Skin of body (tissue), 3 donors: Measurements from ENCODE around the gene GDPD2. TPM values are rescaled to one million over a fixed set of nuclear protein-coding genes. Genes with fewer than 3 reads are reported as not detected.

Experiments used
- DNase-seq: peaks from one replicate; lab custom pipeline; 2025; lab: John Stamatoyannopoulos, UW
- small RNA-seq: library from RNA; depleted of rRNA; stranded (forward); fragments of <200 nt; gene quantifications from one replicate; pipeline ENCODE3, GENCODE V24; 2014; ENCODE audit warnings: low replicate concordance
- total RNA-seq: library from RNA; depleted of rRNA; stranded (reverse); fragments of >200 nt; gene quantifications from one replicate; pipeline ENCODE4 v1.2.3, GENCODE V29; 2014

GDPD2 gene
- total RNA-seq, 1 donor from 2014 or later = 0.30 TPM

DNA sequence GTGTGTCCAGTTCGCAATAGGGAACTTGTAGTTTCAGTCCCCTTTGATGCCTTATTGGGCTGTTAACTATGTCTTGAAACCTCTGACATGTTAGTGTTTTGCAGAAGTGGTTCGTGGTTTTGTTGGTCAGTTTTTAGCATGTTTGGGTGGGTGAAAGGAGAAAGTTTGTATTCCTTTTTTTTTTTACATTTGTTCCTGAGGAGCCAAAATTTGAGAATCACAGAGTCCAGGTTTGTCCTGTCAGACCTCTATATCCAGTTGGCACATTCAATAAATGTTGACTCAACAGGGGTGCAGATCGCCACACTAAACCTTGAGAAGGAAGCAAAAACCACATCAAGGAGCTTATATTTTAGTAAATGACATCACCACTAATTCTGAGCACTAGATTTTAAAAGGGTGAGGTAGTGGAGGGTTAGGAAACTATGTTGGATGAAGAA is 47.8 kb downstream of the GDPD2 start:
- DNase-seq = no peak

DNA sequence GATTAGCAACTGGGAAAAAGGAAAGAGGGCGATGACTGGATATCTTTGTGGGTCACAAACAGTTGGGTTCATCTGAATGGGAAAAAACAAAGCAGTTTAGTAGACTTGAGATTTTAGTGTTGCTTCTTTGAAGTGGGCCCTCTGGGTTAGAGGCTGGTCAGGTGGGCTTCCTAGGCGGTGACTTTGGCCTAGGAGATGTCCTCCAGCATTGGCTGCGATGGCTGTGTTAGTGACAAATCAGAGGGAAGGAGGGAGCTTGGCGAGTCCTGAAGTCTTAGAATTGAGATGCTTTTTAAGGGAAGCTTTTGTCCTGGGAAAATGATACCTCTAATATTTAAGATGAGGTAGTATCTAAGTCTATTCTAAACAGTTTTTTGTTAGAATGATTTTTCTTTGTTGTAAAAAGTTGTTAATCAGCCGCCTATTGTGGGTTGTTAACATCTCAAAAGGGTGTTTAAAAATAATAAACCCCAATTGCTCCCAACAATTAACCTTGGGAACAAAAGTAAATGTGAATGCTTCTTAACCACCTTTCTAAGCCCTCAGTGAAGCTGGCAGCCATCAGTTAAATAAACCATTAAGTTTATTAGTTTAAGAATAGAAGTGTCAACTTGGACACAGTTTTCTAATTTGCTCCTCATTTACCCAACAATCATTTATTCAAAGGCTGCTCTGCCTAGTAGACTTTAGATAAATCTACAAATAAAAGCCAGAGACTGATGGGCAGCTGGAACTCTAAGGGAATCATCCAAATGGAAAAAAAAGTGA is 53.2 kb downstream of the GDPD2 start:
- DNase-seq = no peak

DNA sequence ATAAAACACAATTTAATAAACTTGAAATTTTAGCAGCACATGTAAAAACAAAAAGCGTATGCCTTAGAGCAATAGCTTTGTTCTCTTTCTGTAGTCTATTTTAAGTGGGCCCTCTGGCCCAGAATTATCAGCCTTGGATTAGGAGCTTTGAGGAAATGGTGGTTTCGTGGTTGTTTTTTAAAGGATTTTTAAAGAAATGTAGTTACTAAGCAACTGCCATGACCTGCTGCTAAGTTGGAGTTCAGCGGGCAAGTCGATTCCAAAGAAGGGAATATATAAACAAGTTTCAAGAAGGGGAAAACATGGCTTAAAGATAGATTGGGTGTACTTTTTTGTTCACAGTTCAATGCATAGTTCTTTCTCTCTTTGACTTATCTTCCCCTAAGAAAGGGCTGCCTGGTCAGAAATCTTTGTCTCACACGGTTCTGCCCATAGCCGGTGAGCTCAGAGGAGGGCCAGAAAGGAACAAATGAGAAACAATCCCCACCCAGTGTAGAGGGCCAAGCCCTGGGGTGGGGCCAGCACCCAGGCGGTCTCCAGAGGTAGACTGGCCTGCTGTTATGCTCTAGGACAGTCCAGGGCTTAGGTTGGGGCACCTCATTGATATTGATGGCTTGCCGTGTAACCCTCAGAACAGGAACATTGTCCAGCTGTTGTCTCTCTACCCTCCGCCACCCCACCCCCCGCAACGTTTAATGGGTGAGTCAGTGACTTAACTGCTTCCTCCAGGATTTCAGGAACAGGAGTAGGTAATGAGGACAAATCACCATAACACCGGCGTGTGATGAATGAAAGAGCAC is 54.0 kb downstream of the GDPD2 start:
- no peak for DNase-seq

DNA sequence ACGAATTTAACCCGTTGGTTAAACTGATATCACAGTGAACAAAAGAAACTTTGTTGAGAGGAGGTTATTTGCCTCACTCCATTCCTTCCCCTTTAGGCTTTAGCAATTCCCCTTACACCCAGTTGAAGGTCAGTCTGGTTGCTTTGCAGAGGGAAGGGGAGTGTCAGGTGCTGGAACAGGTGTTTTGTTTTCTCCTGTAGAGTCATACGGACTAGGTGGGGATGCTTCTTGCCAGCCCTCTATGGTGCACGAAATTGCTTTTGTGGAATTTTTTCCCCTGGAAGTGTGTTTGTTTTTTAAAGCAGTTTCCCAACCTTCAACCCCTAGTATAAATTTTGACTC is 54.6 kb downstream of the GDPD2 start:
- DNase-seq = no peak

DNA sequence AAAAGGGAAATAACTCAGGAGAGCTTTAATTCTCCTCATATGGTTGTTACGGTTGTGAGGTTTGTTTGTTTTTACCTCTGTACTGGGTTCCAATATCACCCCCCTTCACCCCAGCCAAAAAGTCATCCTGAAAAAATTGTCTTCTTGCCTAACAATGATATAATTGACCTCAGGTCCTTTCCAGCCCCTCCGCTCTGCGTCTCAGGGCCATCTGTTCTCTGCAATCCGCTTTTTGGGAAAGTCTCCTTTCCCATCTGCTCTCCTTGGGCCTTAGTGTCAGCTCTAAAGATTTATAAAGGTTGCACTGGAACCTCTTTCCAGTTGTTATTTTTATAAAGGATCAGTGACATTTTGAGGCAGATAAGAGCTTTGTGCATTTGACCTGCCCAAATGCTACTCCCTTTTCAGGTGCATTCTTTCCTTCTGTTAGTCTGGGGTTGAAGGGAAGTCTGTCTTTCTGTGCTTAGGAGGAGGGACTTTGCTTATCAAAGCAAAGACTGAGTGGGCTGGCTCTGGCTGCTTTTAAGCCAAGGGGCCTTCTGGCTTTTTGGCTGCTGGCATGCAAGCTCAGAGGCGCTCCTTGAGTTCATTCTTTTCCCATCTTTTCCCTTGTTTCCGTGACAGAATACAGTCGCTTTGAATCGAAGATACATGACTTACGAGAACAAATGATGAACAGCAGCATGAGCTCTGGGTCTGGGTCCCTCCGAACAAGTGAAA is 55.6 kb downstream of the GDPD2 start:
- DNase-seq = no peak

DNA sequence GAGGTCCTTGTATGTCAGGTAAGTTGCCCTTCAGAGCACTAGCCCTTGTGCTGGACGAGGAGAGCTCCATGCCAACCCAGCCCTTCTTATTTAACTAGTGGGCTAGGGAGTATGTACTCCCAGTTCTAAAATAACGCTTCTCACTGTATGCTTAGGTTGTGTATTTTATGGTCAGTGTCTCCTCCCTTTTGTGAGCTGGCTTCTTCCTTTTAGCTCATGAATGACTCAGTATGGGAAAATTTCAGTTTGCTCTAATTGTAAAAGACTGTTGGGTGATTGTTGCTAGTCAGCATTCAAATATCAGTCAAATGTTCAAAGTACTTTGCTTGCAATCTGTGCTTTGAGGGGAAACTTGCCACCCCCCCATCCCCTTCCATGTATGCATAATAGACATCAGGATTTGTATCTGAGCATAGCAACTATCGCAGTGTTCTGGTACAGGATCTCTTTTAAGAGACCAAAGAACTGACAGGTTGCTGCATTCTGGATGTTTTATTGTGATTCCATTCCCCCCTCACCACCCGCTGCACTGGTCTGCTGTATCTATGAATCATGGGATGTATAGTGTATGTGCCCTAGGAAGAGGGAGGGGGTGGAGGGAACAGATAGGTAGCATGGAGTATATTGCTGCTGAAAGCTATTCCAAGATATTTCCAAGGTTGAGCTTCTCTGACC is 56.3 kb downstream of the GDPD2 start:
- no peak for DNase-seq

DNA sequence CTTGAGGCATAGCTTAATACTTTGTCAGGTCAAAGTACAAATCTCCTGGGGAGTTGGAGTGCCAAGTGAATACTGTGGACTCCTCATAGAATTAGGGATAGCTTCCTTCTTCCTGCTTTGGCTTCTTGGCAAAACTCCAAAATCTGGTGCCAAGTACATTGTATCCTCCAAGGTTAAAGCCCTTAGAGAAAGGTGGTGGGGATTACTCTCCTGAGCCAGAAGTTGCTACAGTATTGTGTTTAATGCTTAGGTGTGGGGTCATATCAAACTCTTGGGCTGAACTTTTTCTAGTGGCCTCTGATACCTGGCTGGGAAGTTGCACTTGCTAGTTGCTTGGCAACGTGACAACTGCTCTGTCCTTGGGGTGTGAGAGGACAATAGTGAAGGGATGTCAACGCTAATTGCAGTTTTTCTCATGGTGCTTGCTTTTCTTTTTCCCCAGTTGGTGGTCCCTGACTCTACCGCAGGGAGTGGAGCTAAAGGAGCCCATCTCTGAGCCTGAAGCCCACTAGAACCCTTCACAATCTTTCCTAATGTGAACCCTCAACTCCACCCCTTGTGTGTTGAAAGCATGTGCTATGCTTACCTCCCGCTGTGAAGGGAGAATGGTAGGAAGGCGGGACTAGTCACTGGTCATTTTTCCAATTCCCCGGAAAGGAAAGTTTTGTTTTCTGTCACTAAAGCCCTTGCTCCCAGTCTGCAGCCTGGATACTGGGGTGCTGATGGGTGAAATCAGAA is 57.0 kb downstream of the GDPD2 start:
- DNase-seq = no peak

DNA sequence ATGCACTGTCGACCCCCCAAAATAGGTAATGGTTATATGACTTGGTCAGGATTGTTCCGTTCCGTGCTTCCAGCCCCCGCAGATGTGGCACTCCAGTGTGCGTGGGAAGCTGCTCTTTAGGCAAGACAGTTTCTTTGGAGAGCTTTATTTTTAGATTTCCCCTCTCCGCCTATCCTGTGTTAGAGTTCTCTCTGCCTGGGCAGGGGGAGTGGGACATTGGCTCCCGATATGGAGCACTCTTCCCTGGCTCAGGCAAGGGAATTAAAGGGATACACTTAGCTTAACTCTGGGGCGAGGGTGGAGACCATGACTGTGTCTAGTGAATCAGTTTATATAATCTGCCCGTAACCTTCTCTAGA is 57.5 kb downstream of the GDPD2 start:
- no peak for DNase-seq

DNA sequence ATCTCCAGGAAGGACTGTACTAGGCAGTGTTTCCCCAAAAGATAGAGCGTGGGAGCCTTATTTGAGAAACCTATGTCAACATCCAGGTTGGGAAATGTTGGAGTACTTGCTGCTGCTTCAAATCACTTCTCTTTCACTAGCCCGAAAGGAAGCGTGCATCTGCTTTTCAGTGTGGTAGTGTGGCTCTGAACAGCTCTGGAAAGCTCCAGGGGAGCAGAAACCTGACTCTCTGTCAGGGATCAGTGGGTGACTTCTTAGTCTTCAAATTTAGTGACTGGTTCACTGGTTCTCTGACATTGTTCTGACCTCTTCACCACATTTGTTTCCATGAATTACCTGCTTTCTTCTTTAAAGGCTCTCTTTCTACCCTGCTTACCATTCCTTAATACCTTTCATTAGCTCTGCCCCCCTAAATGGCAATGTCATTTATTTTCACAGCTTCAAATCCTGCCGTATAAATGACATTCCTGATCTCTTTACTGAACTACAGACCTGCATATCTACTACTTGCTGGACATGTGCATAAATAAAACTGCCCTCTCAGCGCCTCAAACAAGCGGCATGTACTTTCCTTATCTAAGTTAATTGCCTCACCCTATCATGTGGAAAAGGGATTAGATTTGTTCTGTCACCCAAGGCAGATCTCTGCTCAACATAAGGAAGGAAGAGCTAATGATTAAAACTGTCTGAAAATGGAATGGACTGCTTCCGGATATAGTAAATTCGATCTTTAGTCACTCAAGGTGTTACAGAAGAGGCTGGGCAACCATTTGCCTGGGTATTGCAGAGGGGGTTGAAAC is 58.6 kb downstream of the GDPD2 start:
- no peak for DNase-seq

DNA sequence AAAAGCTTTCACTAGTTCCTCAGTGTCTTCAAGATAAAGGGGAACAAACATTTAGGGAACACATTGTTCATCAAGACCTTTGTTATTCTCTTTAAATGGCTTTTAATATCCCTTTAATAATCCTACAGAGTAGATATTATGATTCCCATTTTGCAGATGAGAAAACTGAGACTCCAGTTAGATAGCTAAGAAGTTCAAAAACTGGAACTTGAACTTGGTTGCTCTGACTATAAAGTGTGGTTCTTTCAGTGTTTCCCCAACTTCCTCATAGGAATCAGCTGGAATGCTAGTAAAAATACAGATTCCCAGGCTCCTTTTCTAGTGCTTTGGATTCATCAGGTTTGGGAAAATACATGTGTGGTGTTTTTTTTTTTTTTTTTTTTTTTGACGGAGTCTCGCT is 59.2 kb downstream of the GDPD2 start:
- no peak for DNase-seq

Small RNA genes lying within 50 kb of the gene (small RNA-seq; reads per million reads assigned to genes)
- gene RNU4-81P (not detected), gene RNY4P23 (2.2 reads per million, percentile 86 among the genes with 10 or more reads in this experiment)

Other genes starting within 250 kb of the GDPD2 start
- gene DGAT2L6, start 245.8 kb upstream of the GDPD2 start, total RNA-seq = 12.4 TPM
- gene AWAT1, start 188.7 kb upstream of the GDPD2 start, total RNA-seq = 4.7 TPM
- 0.69 TPM for gene P2RY4, start 163.1 kb upstream of the GDPD2 start, total RNA-seq
- not detected for gene ARR3, start 155.0 kb upstream of the GDPD2 start, total RNA-seq
- gene RAB41, start 141.1 kb upstream of the GDPD2 start, total RNA-seq = not detected
- 19.8 TPM for gene PDZD11, start 133.4 kb upstream of the GDPD2 start, total RNA-seq
- gene KIF4A, start 133.2 kb upstream of the GDPD2 start, total RNA-seq = 5.8 TPM
- 10.6 TPM for gene DLG3, start 21.5 kb downstream of the GDPD2 start, total RNA-seq